OCI-LY3 (cell line): Measurements from ENCODE around the gene ABLIM3.

Experiments
- H2AFZ ChIP-seq: fragments of 200-600, 300-600 bp; shearing (Covaris generic); 2 replicates; pipeline ENCODE4 v1.6.0; 2014; ENCODE audit warnings: antibody characterized with exemption, low read depth, low read length
- H3K27ac ChIP-seq: fragments of 200-600, 300-600 bp; sonication (generic); 2 replicates; pipeline ENCODE4 v1.5.1; 2014; ENCODE audit warnings: mild to moderate bottlenecking, low read length, moderate library complexity, mixed read lengths
- H3K27me3 ChIP-seq: fragments of 200-600, 300-600 bp; sonication (generic); 2 replicates; pipeline ENCODE4 v1.6.1; 2014; ENCODE audit warnings: low read depth, low read length, mixed read lengths
- H3K36me3 ChIP-seq: fragments of 200-600, 300-600 bp; sonication (generic); replicated peaks from 2 replicates; pipeline ENCODE3; 2014; ENCODE audit warnings: low read depth, low read length, mixed read lengths
- H3K4me1 ChIP-seq: fragments of 300-600, 200-600 bp; sonication (generic); 2 replicates; pipeline ENCODE4 v1.6.1; 2014; ENCODE audit warnings: low read length, mixed read lengths
- H3K4me2 ChIP-seq: fragments of 200-600, 300-600 bp; sonication (generic); 2 replicates; pipeline ENCODE4 v1.6.1; 2014; ENCODE audit warnings: low read length, mixed read lengths
- H3K4me3 ChIP-seq: fragments of 300-600, 200-600 bp; sonication (generic); 2 replicates; pipeline ENCODE4 v1.5.1; 2014; ENCODE audit warnings: antibody characterized with exemption, mild to moderate bottlenecking, low read length, moderate library complexity
- H3K79me2 ChIP-seq: fragments of 300-600, 200-600 bp; shearing (Covaris generic); 2 replicates; pipeline ENCODE4 v1.6.1; 2014; ENCODE audit warnings: mild to moderate bottlenecking, low read length, mixed read lengths
- H3K9ac ChIP-seq: fragments of 300-600, 200-600 bp; shearing (Covaris generic); 2 replicates; pipeline ENCODE4 v1.6.0; 2014; ENCODE audit warnings: mild to moderate bottlenecking, low read length, moderate library complexity
- H3K9me3 ChIP-seq: fragments of 200-600, 300-600 bp; shearing (Covaris generic); 2 replicates; pipeline ENCODE4 v1.6.1; 2014; ENCODE audit warnings: low read length, mixed read lengths; ENCODE audit not compliant: insufficient read depth
- H4K20me1 ChIP-seq: fragments of 200-600, 300-600 bp; sonication (generic); 2 replicates; pipeline ENCODE4 v1.6.1; 2016; ENCODE audit warnings: low read length, mixed read lengths; ENCODE audit not compliant: insufficient read depth
- EZH2phosphoT487 ChIP-seq: fragments of 200-600 bp; shearing (Covaris generic); IDR thresholded peaks from 2 replicates; pipeline ENCODE4 v1.6.1; 2018; ENCODE audit warnings: antibody characterized with exemption, mixed run types, low read depth
- TF ChIP-seq, protein P1 (sequence below): fragments of 200-600, 300-600 bp; sonication (generic); IDR thresholded peaks from 2 replicates; pipeline ENCODE4 v1.5.1; 2014; ENCODE audit warnings: antibody characterized with exemption, low read length, low read depth

ABLIM3 gene

DNA sequence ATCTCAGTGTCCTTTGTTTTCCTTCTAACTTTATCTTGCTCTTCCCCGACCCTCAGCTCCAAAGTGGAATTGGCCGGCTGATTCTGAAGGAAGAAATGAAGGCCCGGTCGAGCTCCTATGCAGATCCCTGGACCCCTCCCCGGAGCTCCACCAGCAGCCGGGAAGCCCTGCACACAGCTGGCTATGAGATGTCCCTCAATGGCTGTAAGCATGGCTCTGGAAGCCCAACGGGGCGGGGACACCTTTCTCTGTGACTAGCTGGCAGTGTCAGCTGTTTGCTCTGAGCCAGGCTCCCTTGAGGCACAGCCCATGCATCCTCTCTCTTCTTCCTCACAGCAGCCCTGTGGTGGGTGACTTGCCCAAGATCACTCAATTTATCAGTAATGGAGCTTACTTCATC, 106.4 kb downstream of the ABLIM3 start:
- Histone ChIP-seq H3K79me2 (no peaks in the 10 kb centered on the region), H3K27me3 (peaks cover 14% of the 10 kb centered on the region), H3K9me3 (no peaks in the 10 kb centered on the region), H3K4me3 (no peak overlapping the region), H3K9ac (no peak overlapping the region), H3K36me3 (no peaks in the 10 kb centered on the region), H4K20me1 (no peaks in the 10 kb centered on the region), H3K4me2 (no peak overlapping the region), H3K4me1 (no peaks in the 10 kb centered on the region), H3K27ac (no peak overlapping the region), H2AFZ (no peak overlapping the region)
- no peak for TF ChIP-seq EZH2phosphoT487
- TF ChIP-seq, protein P1, sequence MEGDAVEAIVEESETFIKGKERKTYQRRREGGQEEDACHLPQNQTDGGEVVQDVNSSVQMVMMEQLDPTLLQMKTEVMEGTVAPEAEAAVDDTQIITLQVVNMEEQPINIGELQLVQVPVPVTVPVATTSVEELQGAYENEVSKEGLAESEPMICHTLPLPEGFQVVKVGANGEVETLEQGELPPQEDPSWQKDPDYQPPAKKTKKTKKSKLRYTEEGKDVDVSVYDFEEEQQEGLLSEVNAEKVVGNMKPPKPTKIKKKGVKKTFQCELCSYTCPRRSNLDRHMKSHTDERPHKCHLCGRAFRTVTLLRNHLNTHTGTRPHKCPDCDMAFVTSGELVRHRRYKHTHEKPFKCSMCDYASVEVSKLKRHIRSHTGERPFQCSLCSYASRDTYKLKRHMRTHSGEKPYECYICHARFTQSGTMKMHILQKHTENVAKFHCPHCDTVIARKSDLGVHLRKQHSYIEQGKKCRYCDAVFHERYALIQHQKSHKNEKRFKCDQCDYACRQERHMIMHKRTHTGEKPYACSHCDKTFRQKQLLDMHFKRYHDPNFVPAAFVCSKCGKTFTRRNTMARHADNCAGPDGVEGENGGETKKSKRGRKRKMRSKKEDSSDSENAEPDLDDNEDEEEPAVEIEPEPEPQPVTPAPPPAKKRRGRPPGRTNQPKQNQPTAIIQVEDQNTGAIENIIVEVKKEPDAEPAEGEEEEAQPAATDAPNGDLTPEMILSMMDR, result no peak

DNA sequence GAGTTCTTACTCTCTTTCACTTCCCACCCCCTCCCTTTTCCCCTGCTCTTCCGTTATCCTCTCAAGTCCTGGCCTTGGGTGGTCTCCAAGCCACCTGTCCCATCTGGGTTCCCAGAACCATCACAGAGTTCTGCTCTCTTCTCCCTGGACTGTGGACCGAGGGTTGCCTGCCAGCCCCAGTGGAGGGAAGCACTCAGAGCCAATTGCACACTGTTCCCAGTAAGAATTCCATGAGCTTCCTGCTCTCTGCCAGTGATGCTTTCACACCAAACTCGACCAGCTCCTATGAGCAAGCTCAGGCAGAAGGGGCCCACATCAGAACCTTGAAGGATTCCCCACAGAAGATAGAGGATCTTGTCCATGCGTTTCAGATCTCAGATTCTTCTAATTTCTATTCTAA, 110.3 kb downstream of the ABLIM3 start:
- Histone ChIP-seq H2AFZ (no peak overlapping the region), H3K4me1 (no peaks in the 10 kb centered on the region), H3K27ac (no peak overlapping the region), H3K79me2 (no peaks in the 10 kb centered on the region), H3K27me3 (peaks cover 8% of the 10 kb centered on the region), H4K20me1 (no peaks in the 10 kb centered on the region), H3K36me3 (no peaks in the 10 kb centered on the region), H3K9ac (no peak overlapping the region), H3K9me3 (no peaks in the 10 kb centered on the region), H3K4me2 (no peak overlapping the region), H3K4me3 (no peak overlapping the region)
- no peak for TF ChIP-seq EZH2phosphoT487
- TF ChIP-seq, protein P1, result no peak

DNA sequence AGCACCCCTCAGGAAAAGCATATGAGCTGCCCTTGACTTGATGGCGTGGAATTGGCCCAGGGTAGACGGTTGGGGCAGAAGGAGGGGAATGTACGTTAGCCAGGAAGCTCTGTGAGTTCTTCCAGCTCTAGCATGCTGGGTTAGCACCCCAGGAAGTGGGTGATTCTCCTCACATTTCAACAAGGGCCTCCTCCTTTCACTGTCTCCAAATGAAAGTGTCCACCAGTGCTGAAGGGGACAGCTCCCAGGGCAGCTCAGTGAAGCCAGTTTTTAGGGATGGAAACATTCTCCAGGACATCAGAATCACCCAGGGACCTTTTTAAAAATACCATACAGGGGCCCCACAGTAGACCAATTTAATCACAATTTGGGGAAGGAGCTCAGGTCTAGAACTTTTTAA, 113.2 kb downstream of the ABLIM3 start:
- H3K79me2 ChIP-seq, result no peaks in the 10 kb centered on the region
- no peak overlapping the region for H3K27ac ChIP-seq
- no peak overlapping the region for H2AFZ ChIP-seq
- TF ChIP-seq, protein P1, result no peak
- H3K4me3 ChIP-seq, result no peak overlapping the region
- H4K20me1 ChIP-seq, result no peaks in the 10 kb centered on the region
- no peaks in the 10 kb centered on the region for H3K36me3 ChIP-seq
- 0 out of 2 replicates have a peak, but pooled peaks cover 2% of the 10 kb centered on the region for H3K27me3 ChIP-seq
- H3K4me2 ChIP-seq, result no peak overlapping the region
- H3K9me3 ChIP-seq, result no peaks in the 10 kb centered on the region
- H3K4me1 ChIP-seq, result no peaks in the 10 kb centered on the region
- H3K9ac ChIP-seq, result no peak overlapping the region

DNA sequence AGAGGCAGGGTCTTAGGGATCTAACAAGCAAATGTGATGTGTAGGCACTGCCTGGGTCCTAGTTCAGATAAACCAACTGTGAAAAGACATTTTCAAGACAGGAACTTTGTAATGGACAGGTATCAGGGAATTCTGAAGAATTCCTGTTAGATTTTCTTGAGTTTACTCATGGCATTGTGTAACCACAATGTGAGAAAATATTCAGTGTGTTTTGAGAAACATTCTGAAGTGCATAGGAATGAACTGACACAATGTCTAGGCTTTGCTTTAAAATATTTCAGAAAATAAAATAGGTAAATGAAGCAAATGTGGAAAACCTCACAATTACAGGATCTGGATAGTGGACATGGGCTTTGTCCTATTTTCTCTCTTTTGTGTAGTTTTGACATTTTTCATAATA, 115.2 kb downstream of the ABLIM3 start:
- H3K9me3 ChIP-seq, result no peaks in the 10 kb centered on the region
- TF ChIP-seq, protein P1, result no peak
- no peak for TF ChIP-seq EZH2phosphoT487
- H4K20me1 ChIP-seq, result no peaks in the 10 kb centered on the region
- H3K4me1 ChIP-seq, result no peaks in the 10 kb centered on the region
- no peaks in the 10 kb centered on the region for H3K79me2 ChIP-seq
- peaks cover 7% of the 10 kb centered on the region; the same call in 1 of the 2 replicates for H3K27me3 ChIP-seq
- H3K9ac ChIP-seq, result no peak overlapping the region
- no peak overlapping the region for H3K27ac ChIP-seq
- no peaks in the 10 kb centered on the region for H3K36me3 ChIP-seq
- H3K4me2 ChIP-seq, result no peak overlapping the region
- no peak overlapping the region for H2AFZ ChIP-seq
- H3K4me3 ChIP-seq, result no peak overlapping the region
